ENCODE results near the gene CPSF4.

The CPSF4 gene

GRCh38 chr7:99448855-99449254 is 10.1 kb downstream of the CPSF4 start:
- DNase-seq (ENCODE audit: low spot score): no peak

- DNase-seq (ENCODE audit: low spot score): no peak
Observed at GRCh38 chr7:99449326-99449725, 10.6 kb downstream of the CPSF4 start.

GRCh38 chr7:99451936-99452335 is 13.2 kb downstream of the CPSF4 start:
- DNase-seq (ENCODE audit: low spot score): no peak

GRCh38 chr7:99452541-99452940 is 13.8 kb downstream of the CPSF4 start:
- no peak for DNase-seq (ENCODE audit: low spot score)

- no peak for DNase-seq (ENCODE audit: low spot score)
Observed at GRCh38 chr7:99453105-99453504, 14.4 kb downstream of the CPSF4 start.

- DNase-seq (ENCODE audit: low spot score): no peak
Observed at GRCh38 chr7:99455874-99456273, 17.1 kb downstream of the CPSF4 start.

- DNase-seq (ENCODE audit: low spot score): no peak
Observed at GRCh38 chr7:99456288-99456687, 17.5 kb downstream of the CPSF4 start.

GRCh38 chr7:99457050-99457649 is 18.4 kb downstream of the CPSF4 start:
- DNase-seq (ENCODE audit: low spot score): no peak

- DNase-seq (ENCODE audit: low spot score): no peak
Observed at GRCh38 chr7:99457650-99458493, 19.1 kb downstream of the CPSF4 start.

- DNase-seq (ENCODE audit: low spot score): peak; percentile 48
Observed at GRCh38 chr7:99459087-99459486, 20.3 kb downstream of the CPSF4 start.

- no peak for DNase-seq (ENCODE audit: low spot score)
Observed at GRCh38 chr7:99460651-99461050, 21.9 kb downstream of the CPSF4 start.

GRCh38 chr7:99461221-99461620 is 22.5 kb downstream of the CPSF4 start:
- DNase-seq (ENCODE audit: low spot score): no peak

- DNase-seq (ENCODE audit: low spot score): no peak
Observed at GRCh38 chr7:99465421-99465768, 26.7 kb downstream of the CPSF4 start.

GRCh38 chr7:99468336-99468918 is 29.7 kb downstream of the CPSF4 start:
- no peak for DNase-seq (ENCODE audit: low spot score)

- no peak for DNase-seq (ENCODE audit: low spot score)
Observed at GRCh38 chr7:99469381-99470065, 30.8 kb downstream of the CPSF4 start.

- peak; percentile 99 for DNase-seq (ENCODE audit: low spot score)
Observed at GRCh38 chr7:99472561-99473314, 34.0 kb downstream of the CPSF4 start, which contains the start of gene ZNF789. ZNF789 (plus strand) TSS chr7:99472890; CDS start chr7:99476457, 3,567 bp downstream.

- DNase-seq (ENCODE audit: low spot score): peak; percentile 70
Observed at GRCh38 chr7:99473315-99473596, 34.5 kb downstream of the CPSF4 start.

- no peak for DNase-seq (ENCODE audit: low spot score)
Observed at GRCh38 chr7:99476107-99476506, 37.4 kb downstream of the CPSF4 start.

- DNase-seq (ENCODE audit: low spot score): no peak
Observed at GRCh38 chr7:99478464-99479440, 40.0 kb downstream of the CPSF4 start.

- no peak for DNase-seq (ENCODE audit: low spot score)
Observed at GRCh38 chr7:99485094-99485493, 46.4 kb downstream of the CPSF4 start.

- DNase-seq (ENCODE audit: low spot score): no peak
Observed at GRCh38 chr7:99489235-99489634, 50.5 kb downstream of the CPSF4 start.
